Measurements from ENCODE around the gene CERS5.
"Not testable (repeated sequence)": the region's sequence is repeated elsewhere in the genome, so short reads cannot be mapped to it uniquely, and the experiment has no call there.

The CERS5 gene

GRCh38 chr12:50100561-50100960 lies 66.6 kb downstream of the CERS5 start:
- no peak for DNase-seq

GRCh38 chr12:50099302-50100008 lies 67.7 kb downstream of the CERS5 start:
- DNase-seq: no peak

GRCh38 chr12:50097952-50098351 lies 69.2 kb downstream of the CERS5 start:
- DNase-seq: no peak

GRCh38 chr12:50090391-50090790 lies 76.8 kb downstream of the CERS5 start:
- no peak for DNase-seq

- no peak for DNase-seq
Observed at GRCh38 chr12:50089730-50090129, 77.4 kb downstream of the CERS5 start.

- DNase-seq: peak; percentile 3
Observed at GRCh38 chr12:50088577-50089335, 78.4 kb downstream of the CERS5 start.

- no peak for DNase-seq
Observed at GRCh38 chr12:50087995-50088394, 79.2 kb downstream of the CERS5 start.

- no peak for DNase-seq
Observed at GRCh38 chr12:50087151-50087550, 80.0 kb downstream of the CERS5 start.

- DNase-seq: no peak
Observed at GRCh38 chr12:50086148-50086547, 81.0 kb downstream of the CERS5 start.

- no peak for DNase-seq
Observed at GRCh38 chr12:50085615-50086072, 81.5 kb downstream of the CERS5 start.

- peak; percentile 79 for DNase-seq
Observed at GRCh38 chr12:50084775-50085614, 82.2 kb downstream of the CERS5 start, which contains the start of gene SMARCD1. SMARCD1 (plus strand) TSS chr12:50085342; CDS start chr12:50085370, 28 bp downstream.

- DNase-seq: not testable (repeated sequence)
Observed at GRCh38 chr12:50084409-50084774, 82.8 kb downstream of the CERS5 start.

- no peak for DNase-seq
Observed at GRCh38 chr12:50083301-50083700, 83.9 kb downstream of the CERS5 start.

GRCh38 chr12:50082644-50083043 lies 84.5 kb downstream of the CERS5 start:
- no peak for DNase-seq

GRCh38 chr12:50081096-50081808 lies 85.9 kb downstream of the CERS5 start:
- DNase-seq: no peak

- no peak for DNase-seq
Observed at GRCh38 chr12:50079771-50080170, 87.4 kb downstream of the CERS5 start.

All from NCI-H345 (cell line).